CD4-positive, alpha-beta T cell treated with Interleukin-10 for 1 hour (primary cell): Measurements from ENCODE around the gene NDUFA13.

Experiments used
- DNase-seq: peaks from one replicate; pipeline ENCODE4 v3.0.0-alpha.2; 2020

The NDUFA13 gene

DNA sequence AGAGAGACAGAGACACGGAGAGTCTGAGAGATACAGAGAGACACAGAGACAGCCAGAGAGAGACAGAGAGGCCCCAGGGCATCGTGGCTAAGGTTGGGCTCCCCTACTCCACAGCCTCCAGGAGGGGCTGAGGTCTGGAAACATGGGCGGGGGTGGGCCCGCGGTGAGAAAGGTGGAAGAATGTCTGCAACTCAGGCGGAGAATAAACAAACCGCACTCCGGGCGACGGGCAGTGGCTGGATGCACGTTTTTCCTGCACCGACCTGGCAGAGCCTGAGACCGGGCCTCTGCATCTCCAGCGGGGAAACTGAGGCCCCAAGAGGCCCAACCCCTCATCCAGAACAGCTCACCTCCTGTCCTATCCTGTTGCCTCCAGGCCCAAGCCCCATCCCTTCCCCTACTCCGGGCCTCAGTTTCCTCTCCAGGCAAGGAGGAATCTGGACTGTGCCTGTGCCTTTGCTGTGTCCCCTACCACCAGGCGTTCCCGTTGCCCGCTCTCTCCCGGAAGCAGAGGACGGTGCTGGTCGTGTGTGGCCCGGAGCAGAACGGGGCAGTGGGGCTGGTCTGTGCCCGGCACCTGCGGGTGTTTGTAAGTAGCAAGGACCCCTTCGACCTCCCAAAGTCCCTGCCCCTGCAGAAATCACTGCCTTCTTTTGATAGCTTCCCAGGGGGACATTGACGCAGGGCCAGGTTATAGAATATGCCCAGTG lies 18.7 kb downstream of the NDUFA13 start:
- DNase-seq = no peak

DNA sequence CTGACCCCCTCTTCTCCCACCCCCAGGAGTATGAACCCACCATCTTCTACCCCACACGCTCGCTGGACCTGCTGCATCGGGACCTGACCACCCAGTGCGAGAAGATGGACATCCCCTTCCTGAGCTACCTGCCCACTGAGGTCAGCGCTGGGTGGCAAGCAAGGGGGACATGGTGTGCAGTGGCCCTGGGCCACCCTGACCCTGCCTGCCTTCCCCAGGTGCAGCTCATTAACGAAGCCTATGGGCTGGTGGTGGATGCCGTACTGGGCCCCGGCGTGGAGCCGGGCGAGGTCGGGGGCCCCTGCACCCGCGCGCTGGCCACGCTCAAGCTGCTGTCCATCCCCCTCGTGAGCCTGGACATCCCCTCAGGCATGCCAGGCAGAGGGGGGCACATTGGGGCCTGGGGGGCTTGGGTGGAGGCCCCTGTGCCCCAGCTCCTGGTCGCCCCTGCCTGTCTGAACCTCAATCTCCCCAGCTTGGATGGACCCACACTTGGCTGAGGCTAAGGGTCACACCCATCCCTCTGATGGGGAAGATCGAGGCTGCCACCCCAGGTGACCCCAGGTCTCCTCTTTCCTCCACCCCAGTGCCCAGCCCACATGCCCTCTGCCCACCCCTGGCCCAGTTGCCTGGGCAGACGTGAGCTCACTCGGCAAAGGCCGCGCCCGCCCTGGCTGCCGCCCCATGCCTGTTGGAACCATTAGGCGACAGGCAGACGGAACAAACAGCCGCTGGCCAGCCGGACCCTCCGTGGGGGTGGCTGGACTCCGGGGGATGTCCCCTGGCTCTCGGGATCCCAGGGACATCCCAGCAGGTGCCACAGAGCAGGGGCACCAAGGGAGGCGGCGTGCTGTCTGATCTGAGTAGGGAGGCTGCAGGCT lies 19.5 kb downstream of the NDUFA13 start:
- DNase-seq = no peak

DNA sequence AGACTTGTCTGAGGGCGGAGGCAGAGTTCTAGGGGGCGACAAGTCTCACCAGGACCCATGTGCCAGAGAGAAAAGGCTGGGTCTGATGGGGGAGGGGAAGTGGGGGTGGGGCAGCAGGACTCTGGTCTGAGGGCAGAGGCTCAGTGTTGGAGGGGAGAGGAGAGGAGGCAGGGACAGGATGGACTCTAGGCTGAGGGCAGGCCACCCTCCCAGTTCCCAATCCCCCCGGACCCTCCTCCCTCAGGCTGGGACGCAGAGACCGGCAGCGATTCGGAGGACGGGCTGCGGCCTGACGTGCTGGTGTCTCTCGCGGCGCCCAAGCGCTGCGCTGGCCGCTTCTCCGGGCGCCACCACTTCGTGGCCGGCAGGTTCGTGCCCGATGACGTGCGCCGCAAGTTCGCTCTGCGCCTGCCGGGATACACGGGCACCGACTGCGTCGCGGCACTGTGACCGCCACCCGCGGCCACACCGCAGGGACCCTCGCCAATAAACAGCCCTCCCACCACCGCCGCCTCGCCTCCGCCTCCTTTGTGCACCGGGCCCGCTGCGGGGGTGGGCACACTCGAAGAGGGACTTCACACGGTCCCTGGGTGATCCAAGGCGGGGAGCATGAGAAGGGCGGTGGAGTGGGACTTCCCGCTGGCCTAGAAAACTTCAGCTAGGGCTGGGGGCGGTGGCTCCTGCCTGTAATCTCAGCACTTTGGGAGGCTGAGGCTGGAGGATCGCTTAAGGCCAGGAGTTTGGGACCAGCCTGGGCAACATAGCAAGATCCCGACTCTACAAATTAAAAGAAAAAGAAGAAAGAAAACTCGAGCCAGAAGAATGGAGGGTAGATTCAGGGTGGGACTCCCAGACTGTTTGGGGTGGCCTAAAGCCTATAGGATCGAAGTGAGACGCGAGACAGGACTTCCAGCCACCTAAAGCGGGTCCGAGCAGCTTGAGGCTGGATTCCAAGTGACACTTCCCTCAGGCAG lies 21.3 kb downstream of the NDUFA13 start:
- peak; percentile 44 for DNase-seq

DNA sequence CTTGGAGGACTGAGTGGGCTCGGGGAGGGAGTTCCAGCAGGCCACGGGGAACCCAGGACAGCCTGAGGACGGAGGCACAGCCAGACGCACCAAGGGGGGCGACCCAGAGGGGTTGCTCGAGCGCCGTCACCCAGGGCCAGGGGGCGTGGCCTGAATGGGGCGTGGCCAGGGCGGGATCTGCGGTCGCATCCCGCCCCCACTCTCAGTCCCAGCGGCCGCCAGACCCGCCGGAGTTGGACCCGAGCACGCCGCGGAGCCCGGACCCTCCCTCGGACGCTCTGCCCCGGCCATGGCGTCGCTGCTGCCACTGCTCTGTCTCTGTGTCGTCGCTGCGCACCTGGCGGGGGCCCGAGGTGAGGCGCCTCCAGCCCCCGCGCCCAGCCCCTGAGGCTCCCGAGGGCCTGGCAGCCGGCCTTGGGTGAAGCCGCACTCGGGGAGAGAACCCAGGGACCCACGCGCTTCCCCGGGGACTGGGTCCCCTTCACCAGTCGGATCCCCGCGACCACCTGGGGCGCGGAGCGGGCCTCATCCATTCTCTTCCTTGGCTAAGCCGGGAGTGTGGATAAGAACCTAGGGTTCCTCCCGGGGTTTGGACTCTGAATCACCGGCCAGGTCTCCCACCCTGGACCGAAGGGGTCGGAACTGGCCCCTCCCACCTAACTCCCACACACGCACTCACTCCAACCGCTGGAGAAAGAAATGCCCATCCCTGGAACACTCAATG lies 22.2 kb downstream of the NDUFA13 start, which contains the start of gene CILP2:
TSS of gene CILP2 (plus strand) at position 205 of the 724 bp plus-strand sequence. CDS start at position 290, 85 bp downstream.
- peak; percentile 46 for DNase-seq

DNA sequence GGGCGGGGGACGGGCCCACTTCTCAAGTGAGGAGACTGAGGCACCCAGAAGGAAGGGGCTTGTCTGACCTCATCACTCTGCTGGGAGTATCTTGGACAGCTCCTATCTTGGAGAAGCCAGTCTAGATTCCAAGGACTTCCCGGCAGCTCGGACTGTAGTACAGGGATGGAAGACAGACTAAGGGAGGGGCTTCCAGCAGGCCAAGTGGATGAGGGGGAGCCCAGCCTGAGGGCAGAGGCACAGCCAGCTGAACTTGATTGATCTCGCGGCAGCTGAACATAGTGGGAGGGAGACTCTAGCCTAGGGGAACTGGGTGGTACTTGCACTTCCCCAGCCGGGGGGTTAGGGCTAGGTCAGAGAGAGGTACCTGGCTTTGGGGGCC lies 22.8 kb downstream of the NDUFA13 start:
- no peak for DNase-seq

DNA sequence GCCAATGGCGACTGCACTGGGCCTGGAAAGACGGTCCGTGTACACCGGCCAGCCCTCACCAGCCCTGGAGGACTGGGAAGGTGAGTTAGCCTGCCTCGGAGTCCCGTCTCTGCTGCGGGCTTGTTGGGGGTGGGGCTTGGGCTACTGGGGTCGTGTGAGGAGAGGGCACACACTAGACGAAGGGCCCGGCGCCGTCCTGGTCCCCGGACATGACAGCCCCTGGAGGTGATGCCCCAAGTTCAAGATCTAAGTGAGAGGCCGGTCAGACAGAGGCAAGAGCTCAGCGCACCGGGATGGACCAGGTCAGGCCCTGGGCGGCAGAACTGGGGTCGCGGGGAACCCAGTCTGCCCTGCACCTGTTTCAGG lies 23.7 kb downstream of the NDUFA13 start:
- DNase-seq = no peak

DNA sequence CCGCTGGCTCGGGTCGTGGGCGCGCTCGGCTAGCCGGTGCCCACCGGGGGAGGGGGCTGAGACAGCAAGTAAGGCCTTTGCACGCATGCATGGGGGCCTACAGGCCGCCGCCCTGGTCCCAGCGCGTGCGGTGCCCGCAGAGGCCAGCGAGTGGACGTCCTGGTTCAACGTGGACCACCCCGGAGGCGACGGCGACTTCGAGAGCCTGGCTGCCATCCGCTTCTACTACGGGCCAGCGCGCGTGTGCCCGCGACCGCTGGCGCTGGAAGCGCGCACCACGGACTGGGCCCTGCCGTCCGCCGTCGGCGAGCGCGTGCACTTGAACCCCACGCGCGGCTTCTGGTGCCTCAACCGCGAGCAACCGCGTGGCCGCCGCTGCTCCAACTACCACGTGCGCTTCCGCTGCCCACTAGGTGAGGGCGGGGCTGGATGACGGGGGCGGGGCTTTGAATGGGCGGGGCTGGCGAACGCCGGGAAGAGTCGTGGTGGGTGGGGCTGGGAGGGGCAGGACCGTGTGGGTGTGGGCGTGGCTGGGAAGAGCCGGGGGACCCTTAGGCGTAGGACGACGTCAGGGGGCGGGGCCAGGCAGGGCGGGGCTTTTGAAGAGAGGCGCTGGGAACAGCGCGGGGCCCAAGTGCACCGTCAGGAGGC lies 24.2 kb downstream of the NDUFA13 start:
- DNase-seq = peak; percentile 82

DNA sequence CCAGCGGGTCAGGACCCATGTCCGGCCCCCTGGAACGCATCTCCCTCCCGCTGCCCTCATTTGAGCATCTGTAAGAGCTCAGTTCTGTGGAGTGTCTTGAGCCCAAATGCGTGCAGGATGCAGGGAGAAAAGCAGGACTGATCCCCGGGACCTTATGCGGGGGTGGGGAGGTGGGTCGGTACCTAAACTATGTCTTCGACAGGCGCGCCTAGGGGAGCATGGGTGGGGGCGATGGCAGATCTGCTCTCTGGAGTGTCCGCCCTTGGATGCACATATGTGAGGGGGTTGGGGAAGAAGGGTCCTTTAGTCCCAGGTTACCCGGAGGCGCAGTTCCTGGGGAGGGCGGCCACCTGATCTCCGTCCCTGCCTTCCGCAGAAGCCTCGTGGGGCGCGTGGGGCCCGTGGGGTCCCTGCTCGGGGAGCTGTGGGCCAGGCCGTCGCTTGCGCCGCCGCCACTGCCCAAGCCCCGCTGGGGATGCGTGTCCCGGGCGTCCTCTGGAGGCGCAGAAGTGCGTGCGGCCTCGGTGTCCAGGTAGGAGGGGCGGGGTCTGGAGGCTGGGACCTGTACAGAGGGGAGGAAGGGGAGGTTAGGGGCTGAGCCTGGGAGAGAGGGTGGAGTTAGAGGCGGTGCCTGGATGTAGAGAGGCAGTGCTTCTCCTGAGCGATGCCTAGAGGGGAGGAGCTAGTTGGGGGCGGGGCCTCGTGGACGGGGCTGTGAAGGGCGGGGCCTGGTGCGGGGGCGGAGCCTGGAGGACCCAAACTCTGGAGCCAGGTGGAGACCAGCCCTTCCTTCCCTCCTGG lies 24.9 kb downstream of the NDUFA13 start:
- DNase-seq = peak; percentile 86

DNA sequence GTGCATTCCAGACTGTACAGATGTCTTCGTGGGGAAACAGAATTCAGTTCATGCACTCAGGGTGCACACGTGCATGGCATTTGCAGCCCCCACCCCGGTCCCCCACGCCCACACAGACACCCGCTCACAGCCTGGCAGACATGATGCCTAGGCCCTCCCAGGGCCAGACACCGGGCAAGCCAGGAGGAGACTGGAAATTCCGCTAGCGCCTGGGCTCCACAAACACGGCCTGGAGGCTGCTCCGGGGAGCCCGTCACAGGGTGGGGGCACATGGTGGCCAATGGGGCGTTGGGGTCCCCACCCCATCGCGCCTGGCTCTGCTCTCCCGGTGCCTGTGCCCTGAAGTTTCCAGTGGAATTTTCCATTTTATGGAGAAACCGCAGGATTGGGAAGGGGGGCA lies 25.6 kb downstream of the NDUFA13 start:
- DNase-seq = no peak

DNA sequence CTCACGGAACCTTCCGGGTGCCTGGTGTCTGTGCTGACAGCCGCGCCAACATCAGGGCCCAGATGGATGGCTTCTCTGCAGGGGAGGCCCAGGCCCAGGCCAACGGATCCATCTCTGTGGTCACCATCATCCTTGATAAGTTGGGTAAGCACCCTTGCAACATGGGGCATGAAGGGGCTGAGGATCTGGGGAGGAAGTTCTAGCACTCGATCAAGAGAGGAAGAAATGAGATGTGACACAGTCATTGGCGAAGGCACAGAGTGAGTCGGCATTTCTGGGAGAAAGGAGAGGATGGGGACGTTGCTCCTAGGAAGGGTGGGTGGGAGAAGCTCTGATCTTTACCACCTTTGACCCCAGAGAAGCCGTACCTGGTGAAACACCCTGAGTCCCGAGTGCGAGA lies 26.5 kb downstream of the NDUFA13 start:
- no peak for DNase-seq

DNA sequence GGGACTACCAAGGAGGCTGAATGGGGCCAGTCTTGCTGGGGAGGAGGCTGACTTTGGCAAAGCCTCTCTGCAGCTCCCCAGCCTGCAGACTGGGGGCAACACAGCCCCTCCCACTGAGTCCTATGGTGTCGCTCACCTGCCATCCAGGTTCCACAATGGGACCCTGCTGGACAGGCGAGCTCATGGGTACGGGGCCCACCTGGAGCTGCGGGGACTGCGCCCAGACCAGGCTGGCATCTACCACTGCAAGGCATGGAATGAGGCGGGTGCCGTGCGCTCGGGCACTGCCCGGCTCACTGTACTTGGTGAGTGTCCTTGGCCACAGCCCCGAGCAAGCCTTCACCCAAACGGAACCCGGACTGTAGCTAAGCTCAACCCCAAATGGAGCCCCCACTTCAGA lies 27.1 kb downstream of the NDUFA13 start:
- no peak for DNase-seq

DNA sequence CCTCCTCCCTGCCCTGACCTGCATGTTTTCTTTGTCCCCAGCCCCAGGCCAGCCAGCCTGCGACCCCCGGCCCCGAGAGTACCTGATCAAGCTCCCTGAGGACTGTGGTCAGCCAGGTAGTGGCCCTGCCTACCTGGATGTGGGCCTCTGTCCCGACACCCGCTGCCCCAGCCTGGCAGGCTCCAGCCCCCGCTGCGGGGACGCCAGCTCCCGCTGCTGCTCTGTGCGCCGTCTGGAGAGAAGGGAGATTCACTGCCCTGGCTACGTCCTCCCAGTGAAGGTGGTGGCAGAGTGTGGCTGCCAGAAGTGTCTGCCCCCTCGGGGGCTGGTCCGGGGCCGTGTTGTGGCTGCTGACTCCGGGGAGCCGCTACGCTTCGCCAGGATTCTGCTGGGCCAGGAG lies 27.6 kb downstream of the NDUFA13 start:
- DNase-seq = no peak

DNA sequence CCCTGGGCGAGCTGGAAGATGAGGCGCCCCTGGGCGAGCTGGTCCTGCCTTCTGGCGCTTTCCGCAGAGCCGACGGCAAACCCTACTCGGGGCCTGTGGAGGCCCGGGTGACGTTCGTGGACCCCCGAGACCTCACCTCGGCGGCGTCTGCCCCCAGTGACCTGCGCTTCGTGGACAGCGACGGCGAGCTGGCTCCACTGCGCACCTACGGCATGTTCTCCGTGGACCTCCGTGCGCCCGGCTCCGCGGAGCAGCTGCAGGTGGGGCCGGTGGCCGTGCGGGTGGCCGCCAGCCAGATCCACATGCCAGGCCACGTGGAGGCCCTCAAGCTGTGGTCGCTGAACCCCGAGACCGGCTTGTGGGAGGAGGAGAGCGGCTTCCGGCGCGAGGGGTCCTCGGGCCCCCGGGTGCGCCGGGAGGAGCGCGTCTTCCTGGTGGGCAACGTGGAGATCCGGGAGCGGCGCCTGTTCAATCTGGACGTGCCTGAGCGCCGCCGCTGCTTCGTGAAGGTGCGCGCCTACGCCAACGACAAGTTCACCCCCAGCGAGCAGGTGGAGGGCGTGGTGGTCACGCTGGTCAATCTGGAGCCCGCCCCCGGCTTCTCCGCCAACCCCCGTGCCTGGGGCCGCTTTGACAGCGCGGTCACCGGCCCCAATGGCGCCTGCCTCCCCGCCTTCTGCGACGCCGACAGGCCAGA lies 28.4 kb downstream of the NDUFA13 start:
- no peak for DNase-seq

DNA sequence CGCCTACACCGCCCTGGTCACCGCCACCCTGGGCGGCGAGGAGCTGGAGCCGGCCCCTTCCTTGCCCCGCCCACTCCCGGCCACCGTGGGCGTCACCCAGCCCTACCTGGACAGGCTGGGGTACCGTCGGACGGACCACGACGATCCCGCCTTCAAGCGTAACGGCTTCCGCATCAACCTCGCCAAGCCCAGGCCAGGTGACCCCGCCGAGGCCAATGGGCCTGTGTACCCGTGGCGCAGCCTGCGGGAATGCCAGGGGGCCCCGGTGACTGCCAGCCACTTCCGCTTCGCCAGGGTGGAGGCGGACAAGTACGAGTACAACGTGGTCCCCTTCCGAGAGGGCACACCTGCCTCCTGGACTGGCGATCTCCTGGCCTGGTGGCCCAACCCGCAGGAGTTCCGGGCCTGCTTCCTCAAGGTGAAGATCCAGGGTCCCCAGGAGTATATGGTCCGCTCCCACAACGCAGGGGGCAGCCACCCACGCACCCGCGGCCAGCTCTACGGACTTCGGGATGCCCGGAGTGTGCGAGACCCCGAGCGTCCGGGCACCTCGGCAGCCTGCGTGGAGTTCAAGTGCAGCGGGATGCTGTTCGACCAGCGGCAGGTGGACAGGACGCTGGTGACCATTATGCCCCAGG lies 29.0 kb downstream of the NDUFA13 start:
- no peak for DNase-seq

DNA sequence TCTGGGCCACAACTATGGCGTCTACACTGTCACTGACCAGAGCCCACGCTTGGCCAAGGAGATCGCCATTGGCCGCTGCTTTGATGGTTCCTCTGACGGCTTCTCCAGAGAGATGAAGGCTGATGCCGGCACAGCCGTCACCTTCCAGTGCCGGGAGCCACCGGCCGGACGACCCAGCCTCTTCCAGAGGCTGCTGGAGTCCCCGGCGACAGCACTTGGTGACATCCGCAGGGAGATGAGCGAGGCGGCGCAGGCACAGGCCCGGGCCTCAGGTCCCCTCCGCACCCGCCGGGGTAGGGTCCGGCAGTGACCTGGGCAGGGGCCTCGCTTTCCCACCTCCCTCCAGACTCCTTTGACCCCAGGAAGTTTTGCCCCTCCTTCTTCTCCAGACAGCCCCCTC lies 29.7 kb downstream of the NDUFA13 start:
- DNase-seq = no peak

DNA sequence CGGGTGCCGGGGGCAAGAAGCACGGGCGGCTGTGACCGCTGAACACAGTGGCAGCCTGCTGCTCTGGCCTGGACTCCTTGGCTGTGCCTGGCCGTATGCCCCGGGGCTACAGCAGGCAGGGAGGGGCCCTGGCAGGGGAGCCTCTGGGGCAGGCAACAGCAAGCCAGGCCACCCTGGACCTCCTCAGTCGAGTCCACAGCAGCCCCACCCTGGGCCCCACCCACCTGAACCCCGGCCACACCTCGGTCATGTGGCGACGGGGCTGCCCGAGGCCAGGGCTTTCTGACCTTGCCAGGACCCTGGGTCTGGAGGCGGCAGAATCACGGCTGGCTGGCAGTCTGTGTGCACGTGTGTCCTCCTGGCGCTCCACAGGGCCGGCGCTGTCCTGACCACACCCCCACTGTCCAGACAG lies 30.7 kb downstream of the NDUFA13 start:
- no peak for DNase-seq

DNA sequence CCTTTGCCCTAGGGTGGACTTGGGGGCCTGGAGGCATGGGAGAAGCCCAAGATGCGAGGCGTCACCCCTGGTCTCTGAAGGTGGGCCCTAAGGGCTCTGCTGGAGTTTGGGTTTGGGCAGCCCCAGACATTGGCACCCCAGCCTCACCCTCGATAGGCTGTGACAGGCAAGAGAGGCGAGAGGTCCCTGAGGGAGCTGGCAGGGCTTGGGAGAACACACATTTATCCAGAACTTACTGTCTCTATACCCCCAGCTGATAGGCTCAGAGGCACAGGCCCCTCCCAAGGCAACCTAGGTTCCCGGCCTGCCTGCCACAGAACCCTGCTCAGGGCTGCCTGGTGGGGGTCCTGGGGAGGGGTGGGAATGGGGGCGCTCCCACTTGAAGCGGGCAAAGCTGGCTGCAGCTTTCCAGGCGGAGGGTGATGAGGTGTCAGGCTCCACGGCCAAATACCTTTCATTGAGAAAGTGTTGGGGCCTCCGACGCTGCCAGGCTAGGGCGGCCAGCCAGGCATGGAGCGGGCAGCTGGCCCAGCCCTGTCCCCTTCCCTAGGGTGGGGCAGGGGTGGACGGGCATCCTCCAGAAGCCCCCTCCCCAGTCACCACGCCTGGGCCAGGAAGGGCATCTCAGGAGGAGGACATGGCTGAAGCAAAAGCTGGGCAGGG lies 31.8 kb downstream of the NDUFA13 start:
- no peak for DNase-seq

DNA sequence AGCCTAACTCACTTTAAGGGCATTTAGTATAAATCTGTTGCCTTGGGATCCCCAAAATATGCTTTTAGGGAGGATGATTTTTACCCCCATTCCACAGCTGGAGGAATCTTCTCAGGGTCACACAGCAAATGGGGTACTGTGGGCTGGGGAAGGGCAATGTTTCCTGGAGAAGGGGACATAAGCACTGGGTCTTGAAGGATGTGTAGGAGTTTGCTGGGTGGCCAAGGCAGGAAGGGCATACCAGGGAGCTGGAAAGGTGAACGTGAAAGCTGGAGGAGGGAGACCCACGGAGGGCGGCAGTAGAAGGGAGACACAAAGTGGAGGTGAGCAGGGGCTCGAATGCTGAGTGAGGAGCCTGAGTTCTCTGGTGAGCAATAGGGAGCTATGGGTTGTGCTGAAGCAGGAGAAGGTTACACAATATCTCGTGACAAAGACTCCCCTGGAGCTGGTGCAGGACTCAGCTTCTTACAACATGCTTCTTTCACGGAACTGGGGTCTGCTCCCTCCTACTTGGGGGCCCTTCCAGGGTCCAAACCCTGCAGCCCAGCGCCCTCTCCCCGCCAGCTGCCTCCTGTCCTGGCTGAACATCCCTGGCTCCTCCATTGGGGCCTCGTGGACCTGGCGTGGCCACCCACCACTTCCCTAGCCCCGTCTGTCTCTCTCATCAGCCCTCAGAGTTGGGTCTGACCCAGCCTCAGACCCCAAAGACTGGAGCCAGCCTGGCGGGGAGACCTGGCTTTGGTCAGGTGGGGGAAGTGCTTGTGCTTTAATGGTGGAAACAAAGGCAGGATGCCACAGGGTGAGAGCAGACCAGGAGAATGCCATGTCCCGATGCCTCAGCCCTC lies 33.1 kb downstream of the NDUFA13 start:
- no peak for DNase-seq
